ENCODE measurements around the gene SLCO3A1.

GRCh38 chr15:91945385-91945784, 91.9 kb downstream of the SLCO3A1 start:
- no peak for TF ChIP-seq MAX (IDR thresholded peaks at IDR 0.05)
- TF ChIP-seq REST (IDR thresholded peaks at IDR 0.05; ENCODE audit: low read depth), result no peak
- TF ChIP-seq CTCF (IDR thresholded peaks at IDR 0.05 in 2 of 3, conservative IDR thresholded peaks at IDR 0.05 in 1 of 3; ENCODE audit: borderline replicate concordance in 1 of 3, insufficient read depth in 1 of 3, low read depth in 2 of 3, low read length in 2 of 3), result no peak
- no peak for TF ChIP-seq POLR2A (IDR thresholded peaks at IDR 0.05; ENCODE audit: borderline replicate concordance, extremely low read depth, insufficient read depth, insufficient read length)
- no peak for TF ChIP-seq RAD21 (IDR thresholded peaks at IDR 0.05; ENCODE audit: low read depth)
- no peak for TF ChIP-seq ZBTB33 (IDR thresholded peaks at IDR 0.05; ENCODE audit: extremely low read depth, insufficient replicate concordance, low read length)
- no peak for TF ChIP-seq EZH2 (IDR thresholded peaks at IDR 0.05)
- TF ChIP-seq POLR2AphosphoS5 (IDR thresholded peaks at IDR 0.05; ENCODE audit: low read depth, low read length), result no peak
- no peak for TF ChIP-seq ELF1 (IDR thresholded peaks at IDR 0.05; ENCODE audit: borderline replicate concordance, low read depth)
- no peak for TF ChIP-seq CEBPB (IDR thresholded peaks at IDR 0.05; ENCODE audit: low read depth)

All from HCT116 (cell line).